IMR-90 (cell line): Measurements from ENCODE around the gene TAF4B. TPM values are rescaled to one million over a fixed set of nuclear protein-coding genes. Genes with fewer than 3 reads are reported as not detected.
"Not testable (repeated sequence)": the region's sequence is repeated elsewhere in the genome, so short reads cannot be mapped to it uniquely, and the experiment has no call there.

Experiments
- ATAC-seq: fragments of 200-7000 bp; cut with Tn5 transposase; 2 replicates; pipeline ENCODE4 v1.9.1; 2020; ENCODE audit warnings: low read depth, mild to moderate bottlenecking, moderate library complexity
- BruUV-seq: library from RNA; stranded (reverse); fragments of 400-500 nt; replicated peaks from 2 replicates; lab custom pipeline; 2021; lab: Mats Ljungman, UMichigan
- CTCF ChIA-PET: fragments of 300-600 bp; formaldehyde crosslinking; extraction: SDS; loops from one replicate; lab custom pipeline; 2021; ENCODE audit warnings: antibody characterized with exemption; lab: Yijun Ruan, JAX
- POLR2A ChIA-PET: fragments of 300-600 bp; sonication (Branson Sonifier 250); formaldehyde crosslinking; loops from one replicate; lab custom pipeline; 2022; ENCODE audit warnings: antibody characterized with exemption; ENCODE audit not compliant: unreplicated experiment; lab: Charles Lee
- DNase-seq: peaks from one replicate; pipeline ENCODE4 v3.0.0; 2013
- H2AFZ ChIP-seq: replicated peaks from 2 replicates; pipeline ENCODE3; 2013; ENCODE audit warnings: low read length, mild to moderate bottlenecking; ENCODE audit not compliant: poor library complexity
- H2AK5ac ChIP-seq: 2 replicates; pipeline ENCODE4 v1.6.1; 2013; ENCODE audit warnings: low read depth, low read length, inconsistent platforms
- H2AK9ac ChIP-seq: replicated peaks from 2 replicates; pipeline ENCODE3; 2013; ENCODE audit warnings: mild to moderate bottlenecking, low read depth, low read length, moderate library complexity; ENCODE audit not compliant: poor library complexity
- H2BK120ac ChIP-seq: 2 replicates; pipeline ENCODE4 v1.6.1; 2013; ENCODE audit warnings: low read depth, low read length, inconsistent platforms
- H2BK15ac ChIP-seq: 3 replicates; pipeline ENCODE4 v1.6.1; 2013; ENCODE audit warnings: low read depth, low read length, inconsistent platforms
- H2BK20ac ChIP-seq: 2 replicates; pipeline ENCODE4 v1.6.1; 2013; ENCODE audit warnings: low read depth, mild to moderate bottlenecking, inconsistent platforms, low read length, moderate library complexity
- H2BK5ac ChIP-seq: 2 replicates; pipeline ENCODE4 v1.6.1; 2013; ENCODE audit warnings: mild to moderate bottlenecking, low read depth, low read length, inconsistent platforms; ENCODE audit not compliant: poor library complexity, severe bottlenecking
- H3K14ac ChIP-seq: replicated peaks from 2 replicates; pipeline ENCODE4 v1.6.1; 2013; ENCODE audit warnings: low read depth, low read length, inconsistent platforms
- H3K18ac ChIP-seq: 2 replicates; pipeline ENCODE4 v1.6.1; 2013; ENCODE audit warnings: low read depth, low read length, control low read depth
- H3K23ac ChIP-seq: 2 replicates; pipeline ENCODE4 v1.6.1; 2013; ENCODE audit warnings: low read depth, low read length, inconsistent platforms
- H3K27ac ChIP-seq: 2 replicates; pipeline ENCODE4 v1.5.1; 2013; ENCODE audit warnings: mild to moderate bottlenecking, control low read depth, low read length; ENCODE audit not compliant: insufficient read depth
- H3K27me3 ChIP-seq: 2 replicates; pipeline ENCODE4 v1.6.1; 2013; ENCODE audit warnings: low read length; ENCODE audit not compliant: control insufficient read depth, insufficient read depth
- H3K36me3 ChIP-seq: 2 replicates; pipeline ENCODE4 v1.6.1; 2013; ENCODE audit warnings: low read length, mixed read lengths; ENCODE audit not compliant: control insufficient read depth, insufficient read depth
- H3K4ac ChIP-seq: 2 replicates; pipeline ENCODE4 v1.6.1; 2013; ENCODE audit warnings: low read depth, low read length, inconsistent platforms
- H3K4me1 ChIP-seq: 2 replicates; pipeline ENCODE4 v1.6.1; 2013; ENCODE audit warnings: low read length, mixed read lengths; ENCODE audit not compliant: control insufficient read depth, insufficient read depth
- H3K4me2 ChIP-seq: 2 replicates; pipeline ENCODE4 v1.6.1; 2013; ENCODE audit warnings: low read depth, mild to moderate bottlenecking, control low read depth, low read length, moderate library complexity
- H3K4me3 ChIP-seq: 2 replicates; pipeline ENCODE4 v1.5.1; 2013; ENCODE audit warnings: low read depth, mild to moderate bottlenecking, control low read depth, low read length, moderate library complexity; ENCODE audit not compliant: insufficient read depth
- H3K56ac ChIP-seq: 2 replicates; pipeline ENCODE4 v1.6.1; 2013; ENCODE audit warnings: low read length, inconsistent platforms; ENCODE audit not compliant: insufficient read depth; ENCODE audit errors: extremely low read depth
- H3K79me1 ChIP-seq, 2 experiments: 2 replicates each; pipeline ENCODE4 v1.6.1; 2013; ENCODE audit warnings: low read length in 2 of 2, inconsistent platforms in 1 of 2, low read depth in 1 of 2
- H3K9ac ChIP-seq: 2 replicates; pipeline ENCODE4 v1.6.1; 2013; ENCODE audit warnings: low read depth, low read length, control low read depth
- H3K9me1 ChIP-seq: 2 replicates; pipeline ENCODE4 v1.6.1; 2013; ENCODE audit warnings: low read length, inconsistent platforms; ENCODE audit not compliant: insufficient read depth
- H3K9me3 ChIP-seq: 2 replicates; pipeline ENCODE4 v1.6.1; 2013; ENCODE audit warnings: low read length; ENCODE audit not compliant: control insufficient read depth, insufficient read depth
- H4K20me1 ChIP-seq: 2 replicates; pipeline ENCODE4 v1.6.1; 2013; ENCODE audit warnings: low read length, inconsistent platforms; ENCODE audit not compliant: insufficient read depth
- H4K5ac ChIP-seq: 2 replicates; pipeline ENCODE4 v1.6.1; 2013; ENCODE audit warnings: mild to moderate bottlenecking, low read depth, low read length, control low read depth
- H4K8ac ChIP-seq, 2 experiments: 2 replicates each; pipeline ENCODE4 v1.6.1; 2013; ENCODE audit warnings: low read depth in 2 of 2, low read length in 2 of 2, control low read depth in 1 of 2, inconsistent platforms in 1 of 2
- H4K91ac ChIP-seq: 2 replicates; pipeline ENCODE4 v1.6.1; 2013; ENCODE audit warnings: low read depth, low read length, inconsistent platforms; ENCODE audit not compliant: insufficient read depth
- CHD1 ChIP-seq: IDR thresholded peaks from 2 replicates; pipeline ENCODE4 v1.6.1; 2012; ENCODE audit warnings: low read depth, low read length, improper control_type of control experiment
- MAFK ChIP-seq: IDR thresholded peaks from 2 replicates; pipeline ENCODE4 v1.6.1; 2012; ENCODE audit warnings: low read depth, low read length, improper control_type of control experiment
- NFE2L2 ChIP-seq: fragments of 150-350 bp; IDR thresholded peaks from 2 replicates; pipeline ENCODE4 v1.6.1; 2016; ENCODE audit warnings: low read depth, mild to moderate bottlenecking, low read length
- POLR2A ChIP-seq: IDR thresholded peaks from 2 replicates; pipeline ENCODE4 v1.6.1; 2012; ENCODE audit warnings: mild to moderate bottlenecking, low read depth, low read length
- RCOR1 ChIP-seq: IDR thresholded peaks from 2 replicates; pipeline ENCODE4 v1.6.1; 2012; ENCODE audit warnings: mild to moderate bottlenecking, low read length, improper control_type of control experiment; ENCODE audit not compliant: insufficient replicate concordance
- WGBS, 2 experiments: methylation state at CpG; one replicate each; pipeline versions ENCODE4 v1.1.5 to v1.1.7; 2013; ENCODE audit warnings: missing lambda C conversion rate in 2 of 2; ENCODE audit not compliant: insufficient read length in 1 of 2; ENCODE audit errors: extremely low coverage in 2 of 2; 5-methylcytosine and 5-hydroxymethylcytosine counted together
- dilution Hi-C: fragments of 300-500 bp; cut with HindIII; formaldehyde crosslinking; loops from one replicate; pipeline ENCODE4 v1.14.3; 2018; ENCODE audit warnings: low sequenced_read_pairs; ENCODE audit not compliant: unreplicated experiment
- in situ Hi-C: fragments of 300-500 bp; cut with MboI; formaldehyde crosslinking; loops from 3 replicates; pipeline ENCODE4 v1.14.3; 2019; ENCODE audit warnings: low sequenced_read_pairs, inconsistent platforms, mixed read lengths
- intact Hi-C: fragments of 100-400 bp; cut with micrococcal nuclease; formaldehyde crosslinking; loops from 2 replicates; pipeline ENCODE4 v1.10.0; 2022
- polyA plus RNA-seq, 3 experiments: library from polyadenylated mRNA; depleted of rRNA; stranded (reverse); fragments of >200 nt; gene quantifications; 2 replicates each; pipeline ENCODE4 v1.2.3, GENCODE V29; 2012; ENCODE audit warnings: low replicate concordance in 1 of 3
- total RNA-seq: library from RNA; depleted of rRNA; stranded (reverse); fragments of >200 nt; gene quantifications from 2 replicates; pipeline ENCODE4 v1.2.3, GENCODE V29; 2012

The TAF4B gene
- total and polyA plus RNA-seq, 2 of the 4 experiments (the other 2 are of a cell fraction) = 0.38 to 1.1 TPM

DNA sequence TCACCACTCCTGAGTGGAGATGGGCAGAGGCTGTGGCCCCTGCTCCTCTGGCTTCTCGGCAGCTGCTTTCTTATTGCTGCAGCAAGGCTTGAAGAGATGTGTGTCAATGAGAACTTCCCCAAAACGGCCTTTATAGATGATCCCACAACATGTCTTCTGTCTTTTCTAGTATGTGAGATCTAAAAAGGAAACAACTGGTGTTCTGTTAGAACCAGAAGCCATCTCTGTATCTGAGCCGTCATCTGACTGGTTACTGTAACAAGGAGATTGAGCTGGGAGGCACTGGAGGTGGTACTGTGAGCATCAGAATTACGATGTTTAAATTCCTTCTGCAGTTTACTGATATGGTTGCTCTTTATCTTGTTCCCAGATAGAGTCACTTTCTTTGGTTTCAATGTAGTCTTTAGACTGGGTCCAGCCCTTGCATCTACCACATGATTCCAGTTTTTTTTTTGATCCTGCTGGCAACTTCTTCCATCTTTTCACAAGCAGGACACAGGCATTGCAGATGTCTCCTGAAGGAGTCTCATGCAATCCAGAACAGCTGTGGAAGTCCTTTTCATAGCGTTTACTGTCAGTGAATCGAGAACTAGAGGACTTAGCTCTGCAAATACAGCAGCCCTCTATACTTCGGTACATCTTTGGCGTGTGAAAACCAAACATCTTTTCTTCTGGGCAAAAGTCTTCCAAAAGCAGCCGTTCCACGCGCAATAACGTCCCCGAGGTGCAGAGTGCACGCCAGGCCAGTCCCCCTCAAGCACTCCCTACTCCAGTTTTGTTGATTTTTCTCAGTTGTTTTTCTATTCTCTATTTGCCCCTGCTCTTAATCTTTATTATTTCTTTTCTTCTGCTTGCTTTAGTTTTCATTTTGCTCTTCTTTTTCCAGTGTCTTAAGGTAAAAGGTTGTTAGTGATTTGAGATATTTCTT, 29.7 kb downstream of the TAF4B start (continued):
- no peak for TF ChIP-seq CHD1

DNA sequence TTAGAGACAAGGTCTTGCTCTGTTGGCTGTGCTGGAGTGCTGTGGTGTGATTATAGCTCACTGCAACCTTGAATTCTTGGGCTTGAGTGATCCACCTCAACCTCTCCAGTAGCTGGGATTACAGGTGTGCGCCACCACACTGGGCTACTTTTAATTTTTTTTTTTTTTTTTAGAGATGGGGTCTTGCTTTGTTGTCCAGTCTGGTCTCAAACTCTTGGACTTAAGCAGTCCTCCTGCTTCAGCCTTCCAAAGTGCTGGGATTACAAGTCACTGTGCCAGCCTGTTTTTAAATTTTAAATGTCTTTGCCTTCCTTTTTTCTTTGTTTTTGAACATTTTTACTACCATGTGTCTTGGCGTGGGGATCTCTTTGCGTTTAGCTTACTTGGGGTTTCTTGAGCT, 32.5 kb downstream of the TAF4B start:
- H3K4me2 ChIP-seq = no peak overlapping the region
- DNase-seq (no peak), ATAC-seq (no peak)
- BruUV-seq = no TSS peak
- no peaks in the 10 kb centered on the region for H3K27me3 ChIP-seq
- intact Hi-C loops = no loop called here
- ChIA-PET CTCF (no interaction called here), POLR2A (no interaction called here)
- no peak overlapping the region for H4K91ac ChIP-seq
- H2AFZ ChIP-seq = no peak overlapping the region
- H3K23ac ChIP-seq = no peak overlapping the region
- H3K56ac ChIP-seq = no peak overlapping the region
- no peaks in the 10 kb centered on the region for H3K79me1 ChIP-seq
- H2BK120ac ChIP-seq = no peak overlapping the region
- H3K27ac ChIP-seq = no peak overlapping the region
- H3K4ac ChIP-seq = no peak overlapping the region
- dilution Hi-C loops = no loop called here
- H3K9me3 ChIP-seq = no peaks in the 10 kb centered on the region
- no peaks in the 10 kb centered on the region for H3K9me1 ChIP-seq
- H2AK9ac ChIP-seq = no peak overlapping the region
- no peaks in the 10 kb centered on the region for H4K20me1 ChIP-seq
- no peak for TF ChIP-seq POLR2A
- TF ChIP-seq RCOR1 = no peak
- no peak for TF ChIP-seq NFE2L2
- TF ChIP-seq MAFK = no peak
- in situ Hi-C loops = no loop called here
- no CpG with 5 or more reads among the region's 3 CpGs for WGBS, 2 experiments
- H4K5ac ChIP-seq = no peak overlapping the region
- no peak overlapping the region for H3K14ac ChIP-seq
- no peak overlapping the region for H3K4me3 ChIP-seq
- H4K8ac ChIP-seq = no peak overlapping the region
- H2BK5ac ChIP-seq = no peak overlapping the region
- H3K9ac ChIP-seq = no peak overlapping the region
- no peak overlapping the region for H2BK20ac ChIP-seq
- no peaks in the 10 kb centered on the region for H3K4me1 ChIP-seq
- H2AK5ac ChIP-seq = no peak overlapping the region
- H2BK15ac ChIP-seq = no peak overlapping the region
- H3K36me3 ChIP-seq = no peaks in the 10 kb centered on the region
- no peak overlapping the region for H3K18ac ChIP-seq

DNA sequence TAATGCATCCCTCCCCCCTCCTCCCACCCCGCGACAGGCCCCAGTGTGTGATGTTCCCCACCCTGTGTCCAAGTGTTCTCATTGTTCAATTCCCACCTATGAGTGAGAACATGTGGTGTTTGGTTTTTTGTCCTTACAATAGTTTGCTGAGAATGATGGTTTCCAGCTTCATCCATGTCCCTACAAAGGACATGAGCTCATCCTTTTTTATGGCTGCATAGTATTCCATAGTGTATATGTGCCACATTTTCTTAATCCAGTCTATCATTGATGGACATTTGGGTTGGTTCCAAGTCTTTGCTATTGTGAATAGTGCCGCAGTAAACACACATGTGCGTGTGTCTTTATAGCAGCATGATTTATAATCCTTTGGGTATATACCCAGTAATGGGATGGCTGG, 33.2 kb downstream of the TAF4B start:
- H3K4me1 ChIP-seq, H3K9ac ChIP-seq, DNase-seq, BruUV-seq, H2AFZ ChIP-seq, H4K91ac ChIP-seq, H3K27ac ChIP-seq, H3K9me1 ChIP-seq, H3K4me2 ChIP-seq, H4K20me1 ChIP-seq, H3K14ac ChIP-seq, H3K79me1 ChIP-seq, H3K9me3 ChIP-seq, H4K5ac ChIP-seq, dilution Hi-C loops, H2BK5ac ChIP-seq, H2AK5ac ChIP-seq, in situ Hi-C loops, CTCF ChIA-PET, H3K27me3 ChIP-seq, H2AK9ac ChIP-seq, H2BK20ac ChIP-seq, H3K4ac ChIP-seq, H3K36me3 ChIP-seq, H4K8ac ChIP-seq, H3K56ac ChIP-seq, POLR2A ChIA-PET, H2BK120ac ChIP-seq, intact Hi-C loops, H3K23ac ChIP-seq, ATAC-seq, H3K18ac ChIP-seq, H2BK15ac ChIP-seq, H3K4me3 ChIP-seq: not testable (repeated sequence)
- no CpG with 5 or more reads among the region's 4 CpGs for WGBS, 2 experiments
